ENCODE measurements around the gene OVCH1. TPM values are rescaled to one million over a fixed set of nuclear protein-coding genes. Genes with fewer than 3 reads are reported as not detected.
A peak's percentile ranks its signal among the peaks of the same experiment; 100 is the strongest.

Gene OVCH1
- total and polyA plus RNA-seq, 9 of the 15 experiments (the other 6 are each of a cell fraction or from before 2014, with no cell fraction given): not detected

DNA sequence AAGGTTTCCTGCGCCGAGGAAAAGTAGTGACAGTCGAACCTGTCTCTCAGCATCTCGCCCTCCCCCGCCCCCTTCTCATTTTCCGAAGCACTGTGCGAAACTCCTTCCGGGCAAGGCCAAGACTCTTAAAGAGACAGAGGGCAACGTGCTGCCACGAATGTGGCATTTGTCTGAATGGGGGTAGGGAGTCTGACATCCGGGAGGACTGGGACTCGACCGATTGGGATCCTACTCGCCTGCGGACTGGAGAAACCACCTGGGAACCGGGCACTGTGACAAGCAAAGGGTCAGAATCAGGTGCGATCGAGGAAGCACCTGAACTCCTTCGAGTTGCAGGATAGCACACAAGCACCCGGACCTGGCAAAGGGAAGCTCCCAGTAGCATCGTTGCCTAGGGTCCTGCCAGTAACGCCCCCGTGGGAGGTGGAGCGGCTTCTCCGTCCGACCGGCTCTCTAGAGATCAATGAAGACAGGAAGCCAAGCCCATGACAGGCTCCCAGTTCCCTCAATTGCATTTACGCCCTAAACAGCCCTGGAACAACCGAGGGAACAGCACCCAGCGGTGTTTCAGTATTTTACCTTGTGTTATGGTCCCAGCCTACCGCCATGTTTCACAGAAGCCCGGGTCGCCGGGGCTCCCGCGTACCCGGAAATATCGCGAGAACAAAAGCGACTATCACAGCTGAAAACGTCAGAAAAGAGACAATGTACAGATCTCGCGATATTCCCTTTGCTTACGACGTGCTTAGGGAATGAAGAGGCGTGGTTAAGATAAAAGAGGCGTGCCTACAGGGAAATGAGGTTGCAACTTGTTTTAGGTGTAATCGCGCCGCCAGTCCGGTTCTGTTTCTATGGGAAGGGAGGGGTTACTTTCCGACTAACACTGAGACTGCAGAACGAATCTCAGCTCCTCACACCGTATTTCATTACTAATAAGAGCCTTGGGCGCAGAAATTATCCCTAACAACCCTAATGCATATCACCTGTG, 116.7 kb downstream of the OVCH1 start, which contains the start of gene ERGIC2 (continued):
- no peak for TF ChIP-seq MEF2D (tag; conservative IDR thresholded peaks at IDR 0.05; ENCODE audit: low read depth)
- 0 out of 2 replicates have a peak, but pooled peaks have one; percentile 21 for TF ChIP-seq ZNF12 (CRISPR knock-in tag; IDR thresholded peaks at IDR 0.05)
- no peak for TF ChIP-seq RHOXF2B (CRISPR knock-in tag; conservative IDR thresholded peaks at IDR 0.05)
- peak; percentile 17; the same call in 1 of the 2 replicates for TF ChIP-seq BACH1 (tag; IDR thresholded peaks at IDR 0.05)
- TF ChIP-seq, protein P1, sequence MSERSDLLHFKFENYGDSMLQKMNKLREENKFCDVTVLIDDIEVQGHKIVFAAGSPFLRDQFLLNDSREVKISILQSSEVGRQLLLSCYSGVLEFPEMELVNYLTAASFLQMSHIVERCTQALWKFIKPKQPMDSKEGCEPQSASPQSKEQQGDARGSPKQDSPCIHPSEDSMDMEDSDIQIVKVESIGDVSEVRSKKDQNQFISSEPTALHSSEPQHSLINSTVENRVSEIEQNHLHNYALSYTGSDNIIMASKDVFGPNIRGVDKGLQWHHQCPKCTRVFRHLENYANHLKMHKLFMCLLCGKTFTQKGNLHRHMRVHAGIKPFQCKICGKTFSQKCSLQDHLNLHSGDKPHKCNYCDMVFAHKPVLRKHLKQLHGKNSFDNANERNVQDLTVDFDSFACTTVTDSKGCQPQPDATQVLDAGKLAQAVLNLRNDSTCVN (CRISPR knock-in tag; IDR thresholded peaks at IDR 0.05): no peak
- TF ChIP-seq, protein P2, sequence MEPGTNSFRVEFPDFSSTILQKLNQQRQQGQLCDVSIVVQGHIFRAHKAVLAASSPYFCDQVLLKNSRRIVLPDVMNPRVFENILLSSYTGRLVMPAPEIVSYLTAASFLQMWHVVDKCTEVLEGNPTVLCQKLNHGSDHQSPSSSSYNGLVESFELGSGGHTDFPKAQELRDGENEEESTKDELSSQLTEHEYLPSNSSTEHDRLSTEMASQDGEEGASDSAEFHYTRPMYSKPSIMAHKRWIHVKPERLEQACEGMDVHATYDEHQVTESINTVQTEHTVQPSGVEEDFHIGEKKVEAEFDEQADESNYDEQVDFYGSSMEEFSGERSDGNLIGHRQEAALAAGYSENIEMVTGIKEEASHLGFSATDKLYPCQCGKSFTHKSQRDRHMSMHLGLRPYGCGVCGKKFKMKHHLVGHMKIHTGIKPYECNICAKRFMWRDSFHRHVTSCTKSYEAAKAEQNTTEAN (CRISPR knock-in tag; IDR thresholded peaks at IDR 0.05): no peak
- TF ChIP-seq, protein P3, sequence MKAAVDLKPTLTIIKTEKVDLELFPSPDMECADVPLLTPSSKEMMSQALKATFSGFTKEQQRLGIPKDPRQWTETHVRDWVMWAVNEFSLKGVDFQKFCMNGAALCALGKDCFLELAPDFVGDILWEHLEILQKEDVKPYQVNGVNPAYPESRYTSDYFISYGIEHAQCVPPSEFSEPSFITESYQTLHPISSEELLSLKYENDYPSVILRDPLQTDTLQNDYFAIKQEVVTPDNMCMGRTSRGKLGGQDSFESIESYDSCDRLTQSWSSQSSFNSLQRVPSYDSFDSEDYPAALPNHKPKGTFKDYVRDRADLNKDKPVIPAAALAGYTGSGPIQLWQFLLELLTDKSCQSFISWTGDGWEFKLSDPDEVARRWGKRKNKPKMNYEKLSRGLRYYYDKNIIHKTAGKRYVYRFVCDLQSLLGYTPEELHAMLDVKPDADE (conservative IDR thresholded peaks at IDR 0.05; ENCODE audit: control insufficient read depth, low read depth, low read length): 0 out of 2 replicates have a peak, but pooled peaks have one; percentile 36
- no peak for TF ChIP-seq WHSC1 (IDR thresholded peaks at IDR 0.05; ENCODE audit: low read length)
- TF ChIP-seq CXXC5 (CRISPR knock-in tag; IDR thresholded peaks at IDR 0.05): 0 out of 2 replicates have a peak, but pooled peaks have one; percentile 26
- TF ChIP-seq ZNF584 (CRISPR knock-in tag; IDR thresholded peaks at IDR 0.05; ENCODE audit: low read depth): no peak
- no peak for TF ChIP-seq XRCC5 (IDR thresholded peaks at IDR 0.05; ENCODE audit: low read depth, low read length)
- no peak for TF ChIP-seq TCF7 (IDR thresholded peaks at IDR 0.05; ENCODE audit: borderline replicate concordance)
- no peak for TF ChIP-seq ZSCAN32 (CRISPR knock-in tag; IDR thresholded peaks at IDR 0.05)
- no peak for TF ChIP-seq ZNF583 (CRISPR knock-in tag; IDR thresholded peaks at IDR 0.05)
- TF ChIP-seq, protein P4, sequence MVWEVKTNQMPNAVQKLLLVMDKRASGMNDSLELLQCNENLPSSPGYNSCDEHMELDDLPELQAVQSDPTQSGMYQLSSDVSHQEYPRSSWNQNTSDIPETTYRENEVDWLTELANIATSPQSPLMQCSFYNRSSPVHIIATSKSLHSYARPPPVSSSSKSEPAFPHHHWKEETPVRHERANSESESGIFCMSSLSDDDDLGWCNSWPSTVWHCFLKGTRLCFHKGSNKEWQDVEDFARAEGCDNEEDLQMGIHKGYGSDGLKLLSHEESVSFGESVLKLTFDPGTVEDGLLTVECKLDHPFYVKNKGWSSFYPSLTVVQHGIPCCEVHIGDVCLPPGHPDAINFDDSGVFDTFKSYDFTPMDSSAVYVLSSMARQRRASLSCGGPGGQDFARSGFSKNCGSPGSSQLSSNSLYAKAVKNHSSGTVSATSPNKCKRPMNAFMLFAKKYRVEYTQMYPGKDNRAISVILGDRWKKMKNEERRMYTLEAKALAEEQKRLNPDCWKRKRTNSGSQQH (CRISPR knock-in tag; IDR thresholded peaks at IDR 0.05): no peak
- no peak for TF ChIP-seq ZNF507 (tag; conservative IDR thresholded peaks at IDR 0.05)
- no peak for TF ChIP-seq RBM14 (IDR thresholded peaks at IDR 0.05; ENCODE audit: borderline replicate concordance, insufficient read depth, low read depth, low read length)
- no peak for TF ChIP-seq NCOA2 (IDR thresholded peaks at IDR 0.05; ENCODE audit: partially characterized antibody in 2 of 2)
- no peak for TF ChIP-seq ZNF134 (CRISPR knock-in tag; conservative IDR thresholded peaks at IDR 0.05)
- TF ChIP-seq, protein P5, sequence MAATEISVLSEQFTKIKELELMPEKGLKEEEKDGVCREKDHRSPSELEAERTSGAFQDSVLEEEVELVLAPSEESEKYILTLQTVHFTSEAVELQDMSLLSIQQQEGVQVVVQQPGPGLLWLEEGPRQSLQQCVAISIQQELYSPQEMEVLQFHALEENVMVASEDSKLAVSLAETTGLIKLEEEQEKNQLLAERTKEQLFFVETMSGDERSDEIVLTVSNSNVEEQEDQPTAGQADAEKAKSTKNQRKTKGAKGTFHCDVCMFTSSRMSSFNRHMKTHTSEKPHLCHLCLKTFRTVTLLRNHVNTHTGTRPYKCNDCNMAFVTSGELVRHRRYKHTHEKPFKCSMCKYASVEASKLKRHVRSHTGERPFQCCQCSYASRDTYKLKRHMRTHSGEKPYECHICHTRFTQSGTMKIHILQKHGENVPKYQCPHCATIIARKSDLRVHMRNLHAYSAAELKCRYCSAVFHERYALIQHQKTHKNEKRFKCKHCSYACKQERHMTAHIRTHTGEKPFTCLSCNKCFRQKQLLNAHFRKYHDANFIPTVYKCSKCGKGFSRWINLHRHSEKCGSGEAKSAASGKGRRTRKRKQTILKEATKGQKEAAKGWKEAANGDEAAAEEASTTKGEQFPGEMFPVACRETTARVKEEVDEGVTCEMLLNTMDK (IDR thresholded peaks at IDR 0.05; ENCODE audit: borderline replicate concordance, insufficient read depth, low read depth, low read length, poor library complexity, severe bottlenecking): no peak

Data from K562 (cell line).